Measurements from ENCODE around the gene DYNC1H1. TPM values are rescaled to one million over a fixed set of nuclear protein-coding genes. Genes with fewer than 3 reads are reported as not detected.

DYNC1H1 gene
- total RNA-seq, 1 experiment from 2014 or later = 833 TPM

- H3K36me3 ChIP-seq (ENCODE audit: insufficient read depth, low read length, poor library complexity, severe bottlenecking) = peaks cover 93% of the 10 kb centered on the region
- no peaks in the 10 kb centered on the region for H3K9me3 ChIP-seq (ENCODE audit: low read depth, low read length, poor library complexity, severe bottlenecking)
- no peak overlapping the region for H3K4me3 ChIP-seq (ENCODE audit: low read depth, low read length, poor library complexity, severe bottlenecking)
- no TSS peak for BruUV-seq (replicated peaks)
- ChIA-PET CTCF (no interaction called here), POLR2A (ENCODE audit: low non-redundant PET) (no interaction called here)
- no peaks in the 10 kb centered on the region for H3K27me3 ChIP-seq (replicated peaks; ENCODE audit: insufficient read depth, low read depth, low read length, poor library complexity)
- no peak overlapping the region for H3K27ac ChIP-seq (ENCODE audit: low read depth, low read length, poor library complexity, severe bottlenecking)
- intact Hi-C loops (cut with micrococcal nuclease; ENCODE audit: unreplicated experiment) = no loop called here
- no peak for TF ChIP-seq EZH2 (IDR thresholded peaks at IDR 0.05; ENCODE audit: borderline replicate concordance, low read depth, low read length, poor library complexity, severe bottlenecking)
- TF ChIP-seq CTCF (conservative IDR thresholded peaks at IDR 0.05; ENCODE audit: low read depth, low read length) = no peak
- H3K4me1 ChIP-seq (ENCODE audit: insufficient read depth, low read length, poor library complexity, severe bottlenecking) = no peaks in the 10 kb centered on the region
- no peak for DNase-seq (ENCODE audit: low spot score)
These were observed 62.6 kb downstream of the DYNC1H1 start for GRCh38 chr14:102026934-102027333.

GRCh38 chr14:102027951-102028350, 63.6 kb downstream of the DYNC1H1 start:
- no peaks in the 10 kb centered on the region for H3K4me1 ChIP-seq (ENCODE audit: insufficient read depth, low read length, poor library complexity, severe bottlenecking)
- CTCF ChIA-PET = no interaction called here
- intact Hi-C loops (cut with micrococcal nuclease; ENCODE audit: unreplicated experiment) = no loop called here
- no peaks in the 10 kb centered on the region for H3K27me3 ChIP-seq (replicated peaks; ENCODE audit: insufficient read depth, low read depth, low read length, poor library complexity)
- POLR2A ChIA-PET (ENCODE audit: low non-redundant PET) = no interaction called here
- H3K9me3 ChIP-seq (ENCODE audit: low read depth, low read length, poor library complexity, severe bottlenecking) = no peaks in the 10 kb centered on the region
- H3K4me3 ChIP-seq (ENCODE audit: low read depth, low read length, poor library complexity, severe bottlenecking) = no peak overlapping the region
- TF ChIP-seq CTCF (conservative IDR thresholded peaks at IDR 0.05; ENCODE audit: low read depth, low read length) (no peak), EZH2 (IDR thresholded peaks at IDR 0.05; ENCODE audit: borderline replicate concordance, low read depth, low read length, poor library complexity, severe bottlenecking) (no peak)
- H3K36me3 ChIP-seq (ENCODE audit: insufficient read depth, low read length, poor library complexity, severe bottlenecking) = peaks cover 93% of the 10 kb centered on the region
- no peak for DNase-seq (ENCODE audit: low spot score)
- BruUV-seq (replicated peaks) = no TSS peak
- no peak overlapping the region for H3K27ac ChIP-seq (ENCODE audit: low read depth, low read length, poor library complexity, severe bottlenecking)

GRCh38 chr14:102028733-102029132, 64.4 kb downstream of the DYNC1H1 start:
- ChIA-PET POLR2A (ENCODE audit: low non-redundant PET) (no interaction called here), CTCF (no interaction called here)
- H3K27ac ChIP-seq (ENCODE audit: low read depth, low read length, poor library complexity, severe bottlenecking) = no peak overlapping the region
- H3K4me1 ChIP-seq (ENCODE audit: insufficient read depth, low read length, poor library complexity, severe bottlenecking) = no peaks in the 10 kb centered on the region
- intact Hi-C loops (cut with micrococcal nuclease; ENCODE audit: unreplicated experiment) = no loop called here
- H3K36me3 ChIP-seq (ENCODE audit: insufficient read depth, low read length, poor library complexity, severe bottlenecking) = peaks cover 93% of the 10 kb centered on the region
- no peak for DNase-seq (ENCODE audit: low spot score)
- no TSS peak for BruUV-seq (replicated peaks)
- no peaks in the 10 kb centered on the region for H3K9me3 ChIP-seq (ENCODE audit: low read depth, low read length, poor library complexity, severe bottlenecking)
- H3K4me3 ChIP-seq (ENCODE audit: low read depth, low read length, poor library complexity, severe bottlenecking) = no peak overlapping the region
- no peak for TF ChIP-seq EZH2 (IDR thresholded peaks at IDR 0.05; ENCODE audit: borderline replicate concordance, low read depth, low read length, poor library complexity, severe bottlenecking)
- TF ChIP-seq CTCF (conservative IDR thresholded peaks at IDR 0.05; ENCODE audit: low read depth, low read length) = no peak
- no peaks in the 10 kb centered on the region for H3K27me3 ChIP-seq (replicated peaks; ENCODE audit: insufficient read depth, low read depth, low read length, poor library complexity)
